HEK293T (cell line): ENCODE data around the gene SERPINB13.

ENCODE experiments used
- BHLHE40 ChIP-seq: fragments of 450-650 bp; IDR thresholded peaks from 2 replicates; pipeline ENCODE4 v1.6.1; 2016; ENCODE audit warnings: mild to moderate bottlenecking, moderate library complexity, borderline replicate concordance
- FOXA1 ChIP-seq: fragments of 450-650 bp; IDR thresholded peaks from 2 replicates; pipeline ENCODE4 v1.6.1; 2016; ENCODE audit warnings: mild to moderate bottlenecking
- FOXK2 ChIP-seq: fragments of 450-650 bp; IDR thresholded peaks from 2 replicates; pipeline ENCODE4 v1.6.1; 2016; ENCODE audit warnings: mild to moderate bottlenecking
- L3MBTL2 ChIP-seq: fragments of 450-650 bp; conservative IDR thresholded peaks from 2 replicates; pipeline ENCODE4 v1.6.1; 2016; ENCODE audit warnings: mild to moderate bottlenecking
- NFRKB ChIP-seq: fragments of 450-650 bp; IDR thresholded peaks from 2 replicates; pipeline ENCODE4 v1.6.1; 2016; ENCODE audit warnings: mild to moderate bottlenecking, moderate library complexity

DNA sequence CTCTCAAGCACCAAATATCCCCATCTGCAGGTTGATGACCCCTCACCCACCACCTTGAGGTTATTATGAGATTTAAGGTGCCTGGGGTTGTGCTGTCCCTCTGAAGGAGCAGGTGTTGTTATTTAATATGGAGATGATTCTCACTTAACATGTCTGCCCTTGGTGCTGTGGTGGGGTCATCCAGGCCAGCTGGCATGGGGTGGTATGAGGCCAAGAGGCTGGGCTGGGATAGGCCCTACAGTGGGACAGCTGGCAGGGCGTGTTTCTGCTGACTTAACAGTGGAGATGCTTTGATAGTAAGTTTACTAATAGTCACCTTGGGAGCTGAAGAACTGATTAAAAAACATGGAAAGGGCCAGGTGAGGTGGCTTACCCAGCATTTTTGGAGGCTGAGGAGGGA lies 22.6 kb upstream of the SERPINB13 start:
- TF ChIP-seq FOXK2 (no peak), NFRKB (no peak), BHLHE40 (no peak), L3MBTL2 (no peak), FOXA1 (no peak)
